Activated CD8-positive, alpha-beta memory T cell treated with anti-CD3 and anti-CD28 coated beads for 1 hour (primary cell): ENCODE measurements around the gene SLC14A1.

Source experiments
- DNase-seq, 2 donors: peaks; one replicate each; pipeline ENCODE4 v3.0.0-alpha.2; 2020; ENCODE audit warnings: low read depth in 1 of 2; ENCODE audit errors: extremely low read depth in 1 of 2

SLC14A1 gene

DNA sequence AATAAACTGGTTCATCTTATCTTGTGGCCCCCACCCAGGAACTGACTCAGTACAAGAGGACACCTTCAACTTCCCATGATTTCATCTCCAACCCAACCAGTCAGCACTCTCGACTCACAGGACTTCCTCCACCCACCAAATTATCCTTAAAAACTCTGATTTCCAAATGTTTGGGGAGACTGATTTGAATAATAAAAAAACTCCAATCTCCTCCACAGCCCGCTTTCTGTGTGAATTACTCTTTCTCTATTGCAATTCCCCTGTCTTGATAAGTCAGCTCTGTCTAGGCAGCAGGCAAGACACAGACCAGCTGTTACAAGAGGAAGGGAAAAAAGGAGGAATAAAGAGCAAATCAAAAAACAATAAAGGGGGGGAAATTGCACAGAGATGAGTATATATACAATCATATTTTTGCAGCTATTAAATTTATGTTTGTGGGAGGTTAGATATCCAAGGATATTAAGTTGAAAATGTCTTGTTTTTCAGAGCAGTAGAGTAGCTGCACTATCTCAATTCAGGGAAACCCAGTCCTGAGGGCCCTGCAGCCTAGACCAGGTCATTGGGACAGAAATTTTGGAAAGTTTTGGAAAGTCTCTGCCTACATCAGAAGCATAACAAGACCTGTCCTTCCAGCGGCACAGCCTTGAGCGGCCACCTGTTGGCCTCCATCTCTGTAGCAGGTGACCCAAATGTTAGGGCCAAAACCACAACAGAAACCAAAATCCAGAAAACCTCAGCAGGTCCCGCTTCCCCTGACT is 68.7 kb downstream of the SLC14A1 start:
- no peak for DNase-seq

DNA sequence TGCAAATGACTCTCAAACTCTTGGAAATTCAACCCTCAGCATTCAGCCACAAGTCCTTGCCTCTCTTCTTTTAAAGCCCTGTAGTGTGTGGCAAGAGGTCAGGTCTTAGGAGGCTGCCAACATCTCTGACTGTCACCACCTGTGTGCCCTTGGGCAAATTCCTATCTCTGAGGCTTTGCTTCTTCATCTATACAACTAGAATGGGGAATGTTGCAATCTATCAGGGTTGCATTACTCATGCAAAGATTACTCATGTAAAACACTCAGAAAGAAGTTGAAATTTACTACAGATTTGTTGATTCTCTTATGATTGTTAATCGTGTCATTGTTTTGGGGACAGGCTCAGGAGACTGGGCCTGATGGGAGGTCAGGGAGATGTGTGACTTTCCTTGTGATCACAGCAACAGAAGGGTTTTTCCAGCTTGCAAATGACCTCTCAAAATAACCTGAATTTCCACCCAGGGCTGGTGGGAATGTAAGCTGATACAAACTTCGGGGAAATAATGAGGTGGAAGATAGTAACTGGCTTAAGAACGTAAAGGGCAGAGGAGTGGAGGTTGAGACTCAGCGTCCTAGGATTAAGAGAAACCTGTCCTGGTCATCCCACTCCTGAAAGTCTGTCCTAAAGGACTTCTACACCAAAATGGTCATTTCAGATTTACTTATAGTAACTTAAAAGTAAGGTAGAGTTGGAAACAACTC is 69.4 kb downstream of the SLC14A1 start:
- DNase-seq = no peak

DNA sequence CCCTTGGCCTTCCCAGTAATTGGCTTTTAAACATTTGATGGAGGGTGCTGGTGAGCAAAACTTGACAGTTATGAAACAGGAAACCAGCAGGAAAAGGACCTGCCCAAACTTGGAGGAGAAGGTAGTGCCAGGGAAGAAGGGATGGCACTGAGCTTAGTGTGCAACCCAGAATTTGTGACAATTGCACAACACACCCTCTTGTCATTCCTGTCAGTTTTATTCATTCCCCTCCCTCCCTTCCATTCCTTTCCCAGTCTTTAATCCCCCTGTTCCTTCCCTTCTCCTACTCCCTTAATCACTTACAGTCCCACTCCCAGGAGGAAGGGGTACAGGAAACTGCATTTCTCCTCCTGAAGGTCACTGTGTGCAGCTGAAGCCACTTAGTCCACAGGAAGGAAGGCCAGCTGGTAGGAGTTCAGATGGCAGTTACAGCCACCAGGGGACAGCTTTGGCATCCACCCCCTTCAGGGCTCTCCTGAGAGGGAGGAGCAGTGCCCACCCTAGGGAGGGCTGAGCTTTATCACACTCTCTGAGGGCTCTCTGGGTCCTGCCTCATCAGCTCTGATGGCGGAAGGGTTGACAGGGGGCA is 77.5 kb downstream of the SLC14A1 start:
- no peak for DNase-seq
